ENCODE data around the gene WDFY4. TPM values are rescaled to one million over a fixed set of nuclear protein-coding genes. Genes with fewer than 3 reads are reported as not detected.

Gene WDFY4
- total RNA-seq, 1 donor from 2014 or later: 0.25 TPM

DNA sequence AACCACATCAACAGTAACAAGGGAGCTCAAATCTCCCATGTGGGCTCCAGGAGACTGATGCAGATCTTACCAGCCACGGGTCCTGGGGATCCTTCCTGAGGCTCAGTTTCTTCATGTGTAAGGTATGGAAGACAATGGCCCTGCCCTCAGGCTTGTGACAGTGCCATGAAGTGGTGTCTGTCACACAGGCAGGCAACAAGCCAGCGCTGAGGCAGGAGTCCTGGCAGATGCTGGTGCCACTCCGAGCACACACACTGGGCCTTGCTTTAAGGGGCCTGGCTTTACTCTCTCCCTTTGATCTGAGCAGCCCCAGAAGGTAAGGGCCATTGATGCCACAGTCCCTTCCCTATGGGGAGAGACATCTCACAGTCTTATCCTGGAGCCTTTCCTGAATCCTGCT lies 283.4 kb downstream of the WDFY4 start:
- Histone ChIP-seq H2AFZ (ENCODE audit: low read depth, low read length) (no peak overlapping the region), H3K9me3 (ENCODE audit: insufficient read depth, low read depth, low read length) (no peaks in the 10 kb centered on the region), H3K9ac (ENCODE audit: low read length) (no peak overlapping the region), H3K4me3 (ENCODE audit: insufficient read depth, low read depth, low read length) (no peak overlapping the region), H3K36me3 (ENCODE audit: insufficient read depth, low read length) (no peaks in the 10 kb centered on the region), H4K20me1 (ENCODE audit: insufficient read depth, low read length) (no peaks in the 10 kb centered on the region), H3K27ac (ENCODE audit: low read depth, low read length) (no peak overlapping the region), H3K27me3 (ENCODE audit: insufficient read depth, low read length) (no peaks in the 10 kb centered on the region), H3K4me2 (ENCODE audit: low read length) (no peak overlapping the region), H3K79me2 (ENCODE audit: insufficient read depth, low read length) (no peaks in the 10 kb centered on the region), H3K4me1 (ENCODE audit: insufficient read depth, low read length) (no peaks in the 10 kb centered on the region)
- no peaks in the 10 kb centered on the region for H3K4me1 Mint-ChIP-seq (ENCODE audit: low read depth, unreplicated experiment)
- TF ChIP-seq EZH2 (IDR thresholded peaks at IDR 0.05; ENCODE audit: insufficient read depth, low read length): no peak
- TF ChIP-seq, protein P1, sequence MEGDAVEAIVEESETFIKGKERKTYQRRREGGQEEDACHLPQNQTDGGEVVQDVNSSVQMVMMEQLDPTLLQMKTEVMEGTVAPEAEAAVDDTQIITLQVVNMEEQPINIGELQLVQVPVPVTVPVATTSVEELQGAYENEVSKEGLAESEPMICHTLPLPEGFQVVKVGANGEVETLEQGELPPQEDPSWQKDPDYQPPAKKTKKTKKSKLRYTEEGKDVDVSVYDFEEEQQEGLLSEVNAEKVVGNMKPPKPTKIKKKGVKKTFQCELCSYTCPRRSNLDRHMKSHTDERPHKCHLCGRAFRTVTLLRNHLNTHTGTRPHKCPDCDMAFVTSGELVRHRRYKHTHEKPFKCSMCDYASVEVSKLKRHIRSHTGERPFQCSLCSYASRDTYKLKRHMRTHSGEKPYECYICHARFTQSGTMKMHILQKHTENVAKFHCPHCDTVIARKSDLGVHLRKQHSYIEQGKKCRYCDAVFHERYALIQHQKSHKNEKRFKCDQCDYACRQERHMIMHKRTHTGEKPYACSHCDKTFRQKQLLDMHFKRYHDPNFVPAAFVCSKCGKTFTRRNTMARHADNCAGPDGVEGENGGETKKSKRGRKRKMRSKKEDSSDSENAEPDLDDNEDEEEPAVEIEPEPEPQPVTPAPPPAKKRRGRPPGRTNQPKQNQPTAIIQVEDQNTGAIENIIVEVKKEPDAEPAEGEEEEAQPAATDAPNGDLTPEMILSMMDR (IDR thresholded peaks at IDR 0.05; ENCODE audit: insufficient read depth, low read depth, low read length): no peak
- H3K27ac Mint-ChIP-seq (ENCODE audit: unreplicated experiment): no peak overlapping the region
- H3K36me3 Mint-ChIP-seq (ENCODE audit: low read depth, unreplicated experiment): no peaks in the 10 kb centered on the region
- no peaks in the 10 kb centered on the region for H3K9me3 Mint-ChIP-seq (ENCODE audit: unreplicated experiment)
- no peak overlapping the region for H3K4me3 Mint-ChIP-seq (ENCODE audit: unreplicated experiment)
- peaks cover 53% of the 10 kb centered on the region for H3K27me3 Mint-ChIP-seq (ENCODE audit: low read depth, unreplicated experiment)
- no peak for DNase-seq (ENCODE audit: low read depth)
- no peak for FAIRE-seq

DNA sequence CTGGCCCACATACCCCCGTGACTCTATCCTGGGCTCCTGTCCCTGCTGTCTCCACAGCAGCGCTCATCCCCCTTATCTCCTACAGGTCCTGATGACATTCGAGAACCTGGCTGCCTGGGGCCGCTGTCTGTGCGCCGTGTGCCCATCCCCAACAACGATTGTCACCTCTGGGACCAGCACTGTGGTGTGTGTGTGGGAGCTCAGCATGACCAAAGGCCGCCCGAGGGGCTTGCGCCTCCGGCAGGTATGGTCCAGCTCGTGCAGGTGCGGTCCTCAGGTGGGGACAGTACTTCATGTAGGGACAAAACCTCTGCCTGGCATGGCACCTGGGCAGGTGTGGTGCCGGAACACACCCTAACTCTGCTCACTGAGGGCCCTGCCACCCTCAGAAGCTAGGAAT lies 285.4 kb downstream of the WDFY4 start:
- Histone ChIP-seq H3K27me3 (ENCODE audit: insufficient read depth, low read length) (no peaks in the 10 kb centered on the region), H3K79me2 (ENCODE audit: insufficient read depth, low read length) (no peaks in the 10 kb centered on the region), H3K9me3 (ENCODE audit: insufficient read depth, low read depth, low read length) (no peaks in the 10 kb centered on the region), H3K4me2 (ENCODE audit: low read length) (no peak overlapping the region), H3K4me3 (ENCODE audit: insufficient read depth, low read depth, low read length) (no peak overlapping the region), H3K9ac (ENCODE audit: low read length) (no peak overlapping the region), H2AFZ (ENCODE audit: low read depth, low read length) (no peak overlapping the region), H4K20me1 (ENCODE audit: insufficient read depth, low read length) (no peaks in the 10 kb centered on the region), H3K36me3 (ENCODE audit: insufficient read depth, low read length) (no peaks in the 10 kb centered on the region), H3K4me1 (ENCODE audit: insufficient read depth, low read length) (no peaks in the 10 kb centered on the region), H3K27ac (ENCODE audit: low read depth, low read length) (no peak overlapping the region)
- no peaks in the 10 kb centered on the region for H3K9me3 Mint-ChIP-seq (ENCODE audit: unreplicated experiment)
- no peaks in the 10 kb centered on the region for H3K36me3 Mint-ChIP-seq (ENCODE audit: low read depth, unreplicated experiment)
- DNase-seq (ENCODE audit: low read depth): no peak
- no peak overlapping the region for H3K27ac Mint-ChIP-seq (ENCODE audit: unreplicated experiment)
- no peak for FAIRE-seq
- peaks cover 48% of the 10 kb centered on the region for H3K27me3 Mint-ChIP-seq (ENCODE audit: low read depth, unreplicated experiment)
- no peak overlapping the region for H3K4me3 Mint-ChIP-seq (ENCODE audit: unreplicated experiment)
- no peak for TF ChIP-seq EZH2 (IDR thresholded peaks at IDR 0.05; ENCODE audit: insufficient read depth, low read length)
- TF ChIP-seq, protein P1 (IDR thresholded peaks at IDR 0.05; ENCODE audit: insufficient read depth, low read depth, low read length): no peak
- no peaks in the 10 kb centered on the region for H3K4me1 Mint-ChIP-seq (ENCODE audit: low read depth, unreplicated experiment)

DNA sequence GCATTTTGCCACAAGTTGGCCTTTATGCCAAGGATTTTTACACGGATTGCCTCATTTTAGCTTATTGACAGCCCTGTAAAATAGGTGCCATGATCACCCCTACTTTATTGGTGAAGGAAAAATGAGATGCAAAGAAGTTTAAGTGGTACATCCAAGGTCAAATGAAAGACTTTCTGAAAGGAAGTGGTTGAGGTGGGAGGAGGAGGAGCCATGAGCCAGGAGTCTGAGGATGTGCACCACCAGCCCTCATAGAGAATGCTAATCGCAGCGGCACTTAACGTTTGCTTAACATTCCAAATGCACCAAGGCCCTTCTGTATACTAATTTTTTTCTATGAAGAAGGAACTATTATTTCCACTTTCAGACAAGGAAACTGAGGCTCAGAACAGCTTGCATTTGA lies 286.0 kb downstream of the WDFY4 start:
- Histone ChIP-seq H2AFZ (ENCODE audit: low read depth, low read length) (no peak overlapping the region), H3K9ac (ENCODE audit: low read length) (no peak overlapping the region), H3K79me2 (ENCODE audit: insufficient read depth, low read length) (no peaks in the 10 kb centered on the region), H3K36me3 (ENCODE audit: insufficient read depth, low read length) (no peaks in the 10 kb centered on the region), H3K27me3 (ENCODE audit: insufficient read depth, low read length) (no peaks in the 10 kb centered on the region), H3K4me3 (ENCODE audit: insufficient read depth, low read depth, low read length) (no peak overlapping the region), H3K9me3 (ENCODE audit: insufficient read depth, low read depth, low read length) (no peaks in the 10 kb centered on the region), H3K4me2 (ENCODE audit: low read length) (no peak overlapping the region), H3K27ac (ENCODE audit: low read depth, low read length) (no peak overlapping the region), H4K20me1 (ENCODE audit: insufficient read depth, low read length) (no peaks in the 10 kb centered on the region), H3K4me1 (ENCODE audit: insufficient read depth, low read length) (no peaks in the 10 kb centered on the region)
- H3K4me3 Mint-ChIP-seq (ENCODE audit: unreplicated experiment): no peak overlapping the region
- peak overlapping the region; percentile 47 for H3K27ac Mint-ChIP-seq (ENCODE audit: unreplicated experiment)
- peaks cover 2% of the 10 kb centered on the region for H3K9me3 Mint-ChIP-seq (ENCODE audit: unreplicated experiment)
- FAIRE-seq (no peak), DNase-seq (ENCODE audit: low read depth) (no peak)
- peaks cover 52% of the 10 kb centered on the region for H3K27me3 Mint-ChIP-seq (ENCODE audit: low read depth, unreplicated experiment)
- H3K4me1 Mint-ChIP-seq (ENCODE audit: low read depth, unreplicated experiment): no peaks in the 10 kb centered on the region
- TF ChIP-seq, protein P1 (IDR thresholded peaks at IDR 0.05; ENCODE audit: insufficient read depth, low read depth, low read length): no peak
- TF ChIP-seq EZH2 (IDR thresholded peaks at IDR 0.05; ENCODE audit: insufficient read depth, low read length): no peak
- H3K36me3 Mint-ChIP-seq (ENCODE audit: low read depth, unreplicated experiment): no peaks in the 10 kb centered on the region

Data from astrocyte (in vitro differentiated cells and primary cell).